Measurements from ENCODE around the gene CCN2. TPM values are rescaled to one million over a fixed set of nuclear protein-coding genes. Genes with fewer than 3 reads are reported as not detected.

Gene CCN2
- total RNA-seq, 1 experiment from 2014 or later = 44.1 TPM

DNA sequence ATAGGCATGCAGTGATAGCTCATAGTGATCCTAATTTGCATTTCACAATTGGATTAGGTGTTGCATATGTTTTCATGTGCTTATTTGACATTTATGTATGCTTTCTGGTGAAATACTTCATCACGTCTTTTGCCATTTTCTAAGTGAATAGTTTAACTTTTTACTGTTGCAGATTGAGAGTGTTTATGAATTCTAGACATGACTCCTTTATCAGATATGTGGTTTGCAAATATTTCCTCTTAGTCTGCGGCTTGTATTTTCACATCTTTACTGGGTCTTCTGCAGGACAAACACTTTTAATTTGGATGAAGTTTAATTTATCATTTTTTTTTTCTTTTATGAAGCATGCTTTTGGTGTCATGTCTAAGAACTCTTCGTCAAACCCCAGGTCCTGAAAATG is 39.2 kb downstream of the CCN2 start:
- Mint-ChIP-seq H3K27me3 (ENCODE audit: low read depth) (no peaks in the 10 kb centered on the region; the same call in 1 of the 2 replicates), H3K4me1 (peaks cover 11 to 37% of the 10 kb centered on the region in 2 experiments), H3K9me3 (peaks cover 7 to 21% of the 10 kb centered on the region in 2 experiments; a peak in 4 of 5 replicates), H3K27ac (peak overlapping the region in 1 of 3 experiments; percentile 68; a peak in 1 of 7 replicates), H3K4me3 (no peak overlapping the region), H3K36me3 (ENCODE audit: insufficient read depth in 1 of 3, low read depth in 3 of 3) (peaks cover 16 to 90% (median 75%) of the 10 kb centered on the region in 3 experiments)
- no peak overlapping the region for H3K14ac ChIP-seq (ENCODE audit: insufficient read depth, low read length)
- H3K79me1 ChIP-seq (ENCODE audit: insufficient read depth, low read depth, low read length, poor library complexity, severe bottlenecking) = no peaks in the 10 kb centered on the region
- WGBS (ENCODE audit: extremely low coverage, insufficient read length, low lambda C conversion rate) = no CpG with 5 or more reads among the region's 3 CpGs
- H3K23me2 ChIP-seq (ENCODE audit: insufficient read length, low read depth, low read length, poor library complexity, severe bottlenecking) = no peaks in the 10 kb centered on the region
- no peak overlapping the region for H4K5ac ChIP-seq (ENCODE audit: insufficient read length, low read depth, low read length)
- no peaks in the 10 kb centered on the region for H3K79me2 ChIP-seq (ENCODE audit: insufficient read depth, low read length)
- H3K18ac ChIP-seq (ENCODE audit: insufficient read length, low read depth, low read length) = no peak overlapping the region
- no peak overlapping the region for H4K8ac ChIP-seq (replicated peaks; ENCODE audit: insufficient read length, low read depth, low read length)
- no peak overlapping the region for H2BK120ac ChIP-seq (ENCODE audit: low read depth, low read length, poor library complexity, severe bottlenecking)
- H3K27me3 ChIP-seq (ENCODE audit: insufficient read depth, low read length) = no peaks in the 10 kb centered on the region
- no peak overlapping the region for H3K27ac ChIP-seq (ENCODE audit: insufficient read length, low read depth, low read length)
- no peak overlapping the region for H2AFZ ChIP-seq (ENCODE audit: low read length)
- peaks cover 5% of the 10 kb centered on the region for H3K9me3 ChIP-seq (ENCODE audit: control insufficient read depth, low read depth, low read length)
- DNase-seq = no peak
- H4K91ac ChIP-seq (ENCODE audit: insufficient read length, low read depth, low read length) = no peak overlapping the region
- no peak overlapping the region for H3T11ph ChIP-seq (ENCODE audit: low read length)
- peaks cover 8% of the 10 kb centered on the region; the same call in 1 of the 2 replicates for H3K4me1 ChIP-seq (ENCODE audit: insufficient read depth, low read length)
- TF ChIP-seq, protein P1, sequence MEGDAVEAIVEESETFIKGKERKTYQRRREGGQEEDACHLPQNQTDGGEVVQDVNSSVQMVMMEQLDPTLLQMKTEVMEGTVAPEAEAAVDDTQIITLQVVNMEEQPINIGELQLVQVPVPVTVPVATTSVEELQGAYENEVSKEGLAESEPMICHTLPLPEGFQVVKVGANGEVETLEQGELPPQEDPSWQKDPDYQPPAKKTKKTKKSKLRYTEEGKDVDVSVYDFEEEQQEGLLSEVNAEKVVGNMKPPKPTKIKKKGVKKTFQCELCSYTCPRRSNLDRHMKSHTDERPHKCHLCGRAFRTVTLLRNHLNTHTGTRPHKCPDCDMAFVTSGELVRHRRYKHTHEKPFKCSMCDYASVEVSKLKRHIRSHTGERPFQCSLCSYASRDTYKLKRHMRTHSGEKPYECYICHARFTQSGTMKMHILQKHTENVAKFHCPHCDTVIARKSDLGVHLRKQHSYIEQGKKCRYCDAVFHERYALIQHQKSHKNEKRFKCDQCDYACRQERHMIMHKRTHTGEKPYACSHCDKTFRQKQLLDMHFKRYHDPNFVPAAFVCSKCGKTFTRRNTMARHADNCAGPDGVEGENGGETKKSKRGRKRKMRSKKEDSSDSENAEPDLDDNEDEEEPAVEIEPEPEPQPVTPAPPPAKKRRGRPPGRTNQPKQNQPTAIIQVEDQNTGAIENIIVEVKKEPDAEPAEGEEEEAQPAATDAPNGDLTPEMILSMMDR (conservative IDR thresholded peaks at IDR 0.05) = no peak
- no peak overlapping the region for H3K4me2 ChIP-seq (ENCODE audit: insufficient read depth, insufficient read length, low read length)
- H3K56ac ChIP-seq (ENCODE audit: insufficient read length, low read depth, low read length) = no peak overlapping the region
- H2BK5ac ChIP-seq (ENCODE audit: insufficient read length, low read length) = no peak overlapping the region
- no peak overlapping the region for H2BK20ac ChIP-seq (ENCODE audit: low read depth, low read length, poor library complexity, severe bottlenecking)
- H2BK15ac ChIP-seq (ENCODE audit: low read depth, low read length) = no peak overlapping the region
- H4K20me1 ChIP-seq (ENCODE audit: control insufficient read depth, insufficient read depth, insufficient read length) = no peaks in the 10 kb centered on the region
- no peak overlapping the region for H2AK5ac ChIP-seq (ENCODE audit: insufficient read length, low read length)
- no peak overlapping the region for H2BK12ac ChIP-seq (ENCODE audit: insufficient read length, low read depth, low read length)
- no peak overlapping the region for H3K4ac ChIP-seq (ENCODE audit: low read depth, low read length)
- no peak overlapping the region for H3K23ac ChIP-seq (ENCODE audit: insufficient read length, low read depth, low read length)
- no peak overlapping the region for H3K9ac ChIP-seq (ENCODE audit: extremely low read depth, insufficient read length, low read length)

Measured in H9 (cell line).